GM12878 (cell line): ENCODE results near the gene GBA2. TPM values are rescaled to one million over a fixed set of nuclear protein-coding genes. Genes with fewer than 3 reads are reported as not detected.

Experiments used
- ATAC-seq: fragments of 200-7000 bp; cut with Tn5 transposase; 3 replicates; pipeline ENCODE4 v1.9.1; 2020; ENCODE audit warnings: mild to moderate bottlenecking, moderate library complexity
- BruUV-seq: library from RNA; stranded (reverse); fragments of 400-500 nt; replicated peaks from 2 replicates; lab custom pipeline; 2021; lab: Mats Ljungman, UMichigan
- CTCF ChIA-PET: fragments of 300-600 bp; sonication (Branson Sonifier 250); formaldehyde crosslinking; extraction: SDS; loops from one replicate; lab custom pipeline; 2021; ENCODE audit warnings: inconsistent platforms; lab: Yijun Ruan, JAX
- POLR2A ChIA-PET: fragments of 350-600 bp; formaldehyde crosslinking; extraction: SDS; loops from one replicate; lab custom pipeline; 2021; ENCODE audit warnings: inconsistent platforms; lab: Charles Lee
- RAD21 ChIA-PET: fragments of 300-600 bp; sonication (Branson Sonifier 250); formaldehyde crosslinking; loops from one replicate; lab custom pipeline; 2023; ENCODE audit warnings: antibody characterized with exemption; ENCODE audit not compliant: unreplicated experiment; lab: Charles Lee
- SMC1A ChIA-PET: fragments of 300-600 bp; sonication (Branson Sonifier 250); formaldehyde crosslinking; loops from one replicate; lab custom pipeline; 2023; ENCODE audit not compliant: unreplicated experiment, uncharacterized antibody; lab: Charles Lee
- DNase-seq: peaks from one replicate; pipeline ENCODE4 v3.0.0-alpha.2; 2011; ENCODE audit warnings: low read depth, low spot score
- FAIRE-seq: peaks from 3 replicates; lab custom pipeline; 2011; peaks lifted over from hg19 to GRCh38; lab: Jason Lieb, UNC
- H2AFZ ChIP-seq: 2 replicates; pipeline ENCODE4 v1.6.0; 2011; ENCODE audit warnings: low read depth, low read length, control low read depth; ENCODE audit not compliant: control insufficient read depth
- H3K27ac ChIP-seq: 2 replicates; pipeline ENCODE4 v1.5.1; 2011; ENCODE audit warnings: control low read depth; ENCODE audit not compliant: control insufficient read depth, insufficient read depth
- H3K27me3 ChIP-seq, 2 experiments: replicated peaks in 1 of 2; 2 replicates each; pipeline versions ENCODE4 v1.6.0 to v1.6.1; 2011; ENCODE audit warnings: low read length in 1 of 2; ENCODE audit not compliant: control insufficient read depth in 2 of 2, insufficient read depth in 2 of 2
- H3K36me3 ChIP-seq, 2 experiments: 2 replicates each; pipeline ENCODE4 v1.5.1; 2011; ENCODE audit warnings: low read length in 1 of 2; ENCODE audit not compliant: control insufficient read depth in 2 of 2, insufficient read depth in 2 of 2
- H3K4me1 ChIP-seq: 2 replicates; pipeline ENCODE4 v1.6.1; 2011; ENCODE audit warnings: mild to moderate bottlenecking, low read length, moderate library complexity, mixed read lengths; ENCODE audit not compliant: control insufficient read depth, insufficient read depth
- H3K4me2 ChIP-seq: 2 replicates; pipeline ENCODE4 v1.6.0; 2011; ENCODE audit warnings: control low read depth; ENCODE audit not compliant: control insufficient read depth, insufficient read depth
- H3K4me3 ChIP-seq: fragments of 200-600 bp; sonication (generic); 2 replicates; pipeline ENCODE4 v1.5.1; 2016
- H3K79me2 ChIP-seq: 2 replicates; pipeline ENCODE4 v1.6.0; 2011; ENCODE audit warnings: low read length; ENCODE audit not compliant: control insufficient read depth, insufficient read depth
- H3K9ac ChIP-seq: 2 replicates; pipeline ENCODE4 v1.8.0; 2011; ENCODE audit warnings: low read length, control low read depth, mixed read lengths; ENCODE audit not compliant: control insufficient read depth, insufficient read depth
- H3K9me3 ChIP-seq: replicated peaks from 3 replicates; pipeline ENCODE4 v1.5.1; 2011; ENCODE audit warnings: mild to moderate bottlenecking, low read length; ENCODE audit not compliant: control insufficient read depth, insufficient read depth
- H4K20me1 ChIP-seq: 2 replicates; pipeline ENCODE4 v1.6.0; 2011; ENCODE audit not compliant: control insufficient read depth, insufficient read depth
- CHD1 ChIP-seq: IDR thresholded peaks from 2 replicates; pipeline ENCODE4 v1.6.1; 2012; ENCODE audit warnings: low read depth, low read length, improper control_type of control experiment
- EED ChIP-seq: sonication (generic); IDR thresholded peaks from 2 replicates; pipeline ENCODE4 v1.6.1; 2016; ENCODE audit warnings: antibody characterized with exemption, low read depth
- JUND ChIP-seq: IDR thresholded peaks from 2 replicates; pipeline ENCODE4 v1.6.1; 2012; ENCODE audit warnings: low read depth, mild to moderate bottlenecking, low read length, improper control_type of control experiment, moderate library complexity
- MEF2B ChIP-seq: fragments of 450-650 bp; IDR thresholded peaks from 2 replicates; pipeline ENCODE4 v1.6.1; 2018; ENCODE audit warnings: mild to moderate bottlenecking, moderate library complexity; ENCODE audit not compliant: partially characterized antibody, poor library complexity, severe bottlenecking
- RB1 ChIP-seq: fragments of 450-650 bp; formaldehyde crosslinking; IDR thresholded peaks from 2 replicates; pipeline ENCODE4 v1.6.1; 2017; ENCODE audit warnings: mild to moderate bottlenecking, borderline replicate concordance
- RUNX3 ChIP-seq: IDR thresholded peaks from 2 replicates; pipeline ENCODE4 v1.6.1; 2012; ENCODE audit warnings: low read length, inconsistent platforms
- ZNF207 ChIP-seq: fragments of 450-650 bp; IDR thresholded peaks from 2 replicates; pipeline ENCODE4 v1.6.1; 2014; ENCODE audit warnings: antibody characterized with exemption, mild to moderate bottlenecking, borderline replicate concordance
- ZNF274 ChIP-seq: IDR thresholded peaks from one replicate; pipeline ENCODE4 v1.8.0; 2011; ENCODE audit not compliant: insufficient read length, insufficient read depth
- WGBS: methylation state at CpG from one replicate; pipeline ENCODE4 v1.1.6; 2016; ENCODE audit warnings: low lambda C conversion rate; ENCODE audit not compliant: insufficient replicate concordance, insufficient coverage; ENCODE audit errors: missing lambda C conversion rate; 5-methylcytosine and 5-hydroxymethylcytosine counted together
- in situ Hi-C: fragments of 300-500 bp; cut with MboI; formaldehyde crosslinking; loops from 9 replicates; pipeline ENCODE4 v1.14.3; 2018; ENCODE audit warnings: mixed read lengths
- intact Hi-C: fragments of 100-400 bp; cut with micrococcal nuclease; formaldehyde crosslinking; loops from one replicate; pipeline ENCODE4 v1.14.2; 2022; ENCODE audit not compliant: unreplicated experiment
- polyA plus RNA-seq, 11 experiments: library from polyadenylated mRNA; depleted of rRNA in 4 of 11; unstranded in 6 of 11; stranded (reverse) in 5 of 11; fragments of >200 nt; fragmentation: Nextera tagmentation in 4 of 11; fragmentation: Illumina TruSeq in 1 of 11; extraction: Ambion mirVana in 4 of 11; extraction: Trizol in 1 of 11; gene quantifications; 1 replicate in 1 of 11; 2 replicates in 10 of 11; pipeline versions ENCODE4 v1.2.1 to v1.2.3, GENCODE V29; 2011 to 2016; ENCODE audit warnings: inconsistent platforms in 2 of 11, missing spikeins in 2 of 11, low read depth in 1 of 11
- total RNA-seq, 4 experiments: library from RNA; depleted of rRNA in 3 of 4; stranded (reverse); fragments of >200 nt in 3 of 4; fragmentation: Illumina TruSeq in 1 of 4; extraction: Trizol in 1 of 4; gene quantifications; 2 replicates each; pipeline versions ENCODE4 v1.2.1 to v1.2.3, GENCODE V29; 2013 to 2021
- TF ChIP-seq, protein P1 (sequence below): fragments of 450-650 bp; IDR thresholded peaks from 2 replicates; pipeline ENCODE4 v1.6.1; 2017; ENCODE audit warnings: mild to moderate bottlenecking, moderate library complexity
- TF ChIP-seq, protein P2 (sequence below), 3 experiments: IDR thresholded peaks in 2 of 3; conservative IDR thresholded peaks in 1 of 3; 2 replicates each; pipeline ENCODE4 v1.5.1; 2011; ENCODE audit warnings: low read depth in 3 of 3, low read length in 3 of 3, mild to moderate bottlenecking in 3 of 3, control low read depth in 2 of 3, moderate library complexity in 2 of 3, inconsistent platforms in 1 of 3, mixed read lengths in 1 of 3; ENCODE audit not compliant: control insufficient read depth in 2 of 3, insufficient read depth in 1 of 3; ENCODE audit errors: extremely low read depth in 1 of 3

The GBA2 gene
- total and polyA plus RNA-seq, 10 of the 15 experiments (the other 5 are each of a cell fraction or from before 2014, with no cell fraction given) = 15.3 to 45.1 (median 29.1) TPM

- TF ChIP-seq, protein P1, sequence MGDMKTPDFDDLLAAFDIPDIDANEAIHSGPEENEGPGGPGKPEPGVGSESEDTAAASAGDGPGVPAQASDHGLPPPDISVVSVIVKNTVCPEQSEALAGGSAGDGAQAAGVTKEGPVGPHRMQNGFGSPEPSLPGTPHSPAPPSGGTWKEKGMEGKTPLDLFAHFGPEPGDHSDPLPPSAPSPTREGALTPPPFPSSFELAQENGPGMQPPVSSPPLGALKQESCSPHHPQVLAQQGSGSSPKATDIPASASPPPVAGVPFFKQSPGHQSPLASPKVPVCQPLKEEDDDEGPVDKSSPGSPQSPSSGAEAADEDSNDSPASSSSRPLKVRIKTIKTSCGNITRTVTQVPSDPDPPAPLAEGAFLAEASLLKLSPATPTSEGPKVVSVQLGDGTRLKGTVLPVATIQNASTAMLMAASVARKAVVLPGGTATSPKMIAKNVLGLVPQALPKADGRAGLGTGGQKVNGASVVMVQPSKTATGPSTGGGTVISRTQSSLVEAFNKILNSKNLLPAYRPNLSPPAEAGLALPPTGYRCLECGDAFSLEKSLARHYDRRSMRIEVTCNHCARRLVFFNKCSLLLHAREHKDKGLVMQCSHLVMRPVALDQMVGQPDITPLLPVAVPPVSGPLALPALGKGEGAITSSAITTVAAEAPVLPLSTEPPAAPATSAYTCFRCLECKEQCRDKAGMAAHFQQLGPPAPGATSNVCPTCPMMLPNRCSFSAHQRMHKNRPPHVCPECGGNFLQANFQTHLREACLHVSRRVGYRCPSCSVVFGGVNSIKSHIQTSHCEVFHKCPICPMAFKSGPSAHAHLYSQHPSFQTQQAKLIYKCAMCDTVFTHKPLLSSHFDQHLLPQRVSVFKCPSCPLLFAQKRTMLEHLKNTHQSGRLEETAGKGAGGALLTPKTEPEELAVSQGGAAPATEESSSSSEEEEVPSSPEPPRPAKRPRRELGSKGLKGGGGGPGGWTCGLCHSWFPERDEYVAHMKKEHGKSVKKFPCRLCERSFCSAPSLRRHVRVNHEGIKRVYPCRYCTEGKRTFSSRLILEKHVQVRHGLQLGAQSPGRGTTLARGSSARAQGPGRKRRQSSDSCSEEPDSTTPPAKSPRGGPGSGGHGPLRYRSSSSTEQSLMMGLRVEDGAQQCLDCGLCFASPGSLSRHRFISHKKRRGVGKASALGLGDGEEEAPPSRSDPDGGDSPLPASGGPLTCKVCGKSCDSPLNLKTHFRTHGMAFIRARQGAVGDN = no peak
- no peak for TF ChIP-seq CHD1
- no peak for TF ChIP-seq ZNF207
- no peak for TF ChIP-seq EED
- no peak for TF ChIP-seq RUNX3
Measured at GRCh38 chr9:35719546-35719945, 29.5 kb downstream of the GBA2 start (continued).

DNA sequence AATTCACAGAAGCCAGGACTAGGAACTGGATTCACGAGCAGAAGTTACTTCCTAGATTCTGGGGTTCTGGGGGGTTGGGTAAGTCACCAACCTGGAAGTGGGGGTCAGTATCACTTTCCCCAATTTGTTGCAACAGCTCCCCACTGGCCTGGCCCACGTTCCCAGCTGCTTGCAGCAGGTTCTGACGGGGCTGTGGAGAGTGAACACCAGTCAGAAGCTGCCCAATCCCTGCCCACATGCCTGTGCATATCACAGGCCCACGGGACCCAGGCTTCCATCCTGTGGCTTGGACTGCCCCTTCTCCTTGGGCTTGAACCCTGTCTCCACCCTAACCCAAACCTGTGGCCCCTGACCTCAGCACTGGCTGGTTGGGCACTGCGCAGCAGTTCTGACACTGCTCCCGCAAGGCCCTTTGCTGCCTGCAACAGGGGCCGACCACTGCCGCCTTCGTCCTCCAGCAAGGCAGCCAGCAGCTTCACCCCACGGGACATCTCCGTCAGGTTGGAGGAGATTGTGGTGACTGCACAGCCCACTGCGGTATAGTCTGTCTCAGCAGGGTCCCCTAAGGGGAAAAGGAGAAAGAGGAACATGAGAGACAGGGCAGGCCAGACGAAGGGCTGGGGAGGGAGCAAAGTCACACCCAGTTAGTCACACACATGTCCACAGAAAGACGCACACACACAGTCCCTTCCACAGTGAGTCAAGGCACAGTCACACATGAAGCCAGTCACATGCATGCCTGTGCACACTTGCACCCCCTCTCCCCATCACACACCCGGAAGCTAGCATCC lies 30.1 kb downstream of the GBA2 start:
- H3K36me3 ChIP-seq = peaks cover 61 to 67% of the 10 kb centered on the region in 2 experiments
- POLR2A ChIA-PET = interaction anchor here (1.1 to 1.9 kb wide), 2 partner anchors 9 to 58 kb away, joined by 3 to 4 read pairs; no protein-coding TSS in a partner anchor
- ATAC-seq = peak; percentile 59
- no peak overlapping the region for H3K27ac ChIP-seq
- no peak overlapping the region for H2AFZ ChIP-seq
- no peaks in the 10 kb centered on the region for H3K4me1 ChIP-seq
- no peak overlapping the region for H3K9ac ChIP-seq
- H3K9me3 ChIP-seq = no peaks in the 10 kb centered on the region
- 21% methylated on average over 15 of the region's 15 CpGs for WGBS
- H3K4me3 ChIP-seq = no peak overlapping the region
- TF ChIP-seq MEF2B (peak; percentile 24), ZNF274 (no peak), RB1 (no peak), JUND (no peak)
- TF ChIP-seq, protein P2, sequence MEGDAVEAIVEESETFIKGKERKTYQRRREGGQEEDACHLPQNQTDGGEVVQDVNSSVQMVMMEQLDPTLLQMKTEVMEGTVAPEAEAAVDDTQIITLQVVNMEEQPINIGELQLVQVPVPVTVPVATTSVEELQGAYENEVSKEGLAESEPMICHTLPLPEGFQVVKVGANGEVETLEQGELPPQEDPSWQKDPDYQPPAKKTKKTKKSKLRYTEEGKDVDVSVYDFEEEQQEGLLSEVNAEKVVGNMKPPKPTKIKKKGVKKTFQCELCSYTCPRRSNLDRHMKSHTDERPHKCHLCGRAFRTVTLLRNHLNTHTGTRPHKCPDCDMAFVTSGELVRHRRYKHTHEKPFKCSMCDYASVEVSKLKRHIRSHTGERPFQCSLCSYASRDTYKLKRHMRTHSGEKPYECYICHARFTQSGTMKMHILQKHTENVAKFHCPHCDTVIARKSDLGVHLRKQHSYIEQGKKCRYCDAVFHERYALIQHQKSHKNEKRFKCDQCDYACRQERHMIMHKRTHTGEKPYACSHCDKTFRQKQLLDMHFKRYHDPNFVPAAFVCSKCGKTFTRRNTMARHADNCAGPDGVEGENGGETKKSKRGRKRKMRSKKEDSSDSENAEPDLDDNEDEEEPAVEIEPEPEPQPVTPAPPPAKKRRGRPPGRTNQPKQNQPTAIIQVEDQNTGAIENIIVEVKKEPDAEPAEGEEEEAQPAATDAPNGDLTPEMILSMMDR (IDR thresholded peaks at IDR 0.05 in 2 of 3, conservative IDR thresholded peaks at IDR 0.05 in 1 of 3; ENCODE audit: control insufficient read depth in 2 of 3, extremely low read depth in 1 of 3, insufficient read depth in 1 of 3, low read depth in 3 of 3, low read length in 3 of 3) = no peak
- RAD21 ChIA-PET = interaction anchor here (0.6 to 2.0 kb wide), 3 partner anchors 14 to 131 kb away, joined by 3 to 5 read pairs (median 3); partner anchors contain the start of genes CREB3 and TLN1
- H3K4me2 ChIP-seq = no peak overlapping the region
- H3K27me3 ChIP-seq = no peaks in the 10 kb centered on the region
- no TSS peak for BruUV-seq
- no peaks in the 10 kb centered on the region for H3K79me2 ChIP-seq
- in situ Hi-C loops (no loop called here), intact Hi-C loops (no loop called here)
- SMC1A ChIA-PET = interaction anchor here (1.2 to 1.4 kb wide), 2 partner anchors 9 to 54 kb away, joined by 3 to 6 read pairs; no protein-coding TSS in a partner anchor
- CTCF ChIA-PET = interaction anchor here (1.5 to 6.9 kb wide), 4 partner anchors 9 to 28 kb away, joined by 3 to 41 read pairs (median 9); partner anchors contain the start of genes CREB3 and TLN1
- no peak for FAIRE-seq
- DNase-seq = no peak
- no peaks in the 10 kb centered on the region for H4K20me1 ChIP-seq
